NK-92 (cell line): Measurements from ENCODE around the gene ANKRD26.
"Not testable (repeated sequence)": the region's sequence is repeated elsewhere in the genome, so short reads cannot be mapped to it uniquely, and the experiment has no call there.

Experiments used
- DNase-seq: peaks from one replicate; lab custom pipeline; 2025; ENCODE audit not compliant: unreplicated experiment; lab: John Stamatoyannopoulos, UW

The ANKRD26 gene

GRCh38 chr10:27099916-27100812, at the start of gene ANKRD26:
Gene ANKRD26 (minus strand): TSS chr10:27100494. CDS start chr10:27100326, 168 bp downstream.
- DNase-seq = peak; percentile 67

- DNase-seq = no peak
These were observed 47.4 kb upstream of the ANKRD26 start for GRCh38 chr10:27147701-27148100.

GRCh38 chr10:27145937-27146336, 45.6 kb upstream of the ANKRD26 start:
- no peak for DNase-seq

GRCh38 chr10:27143686-27144085, 43.4 kb upstream of the ANKRD26 start:
- DNase-seq = no peak

- no peak for DNase-seq
These were observed 38.0 kb upstream of the ANKRD26 start for GRCh38 chr10:27138277-27138676.

GRCh38 chr10:27134371-27134770, 34.1 kb upstream of the ANKRD26 start:
- no peak for DNase-seq

- no peak for DNase-seq
These were observed 7.9 kb upstream of the ANKRD26 start for GRCh38 chr10:27108165-27108564.

- DNase-seq = no peak
These were observed 4.6 kb upstream of the ANKRD26 start for GRCh38 chr10:27104919-27105318.

GRCh38 chr10:27100813-27101347, 586 bp upstream of the ANKRD26 start:
- DNase-seq = no peak

- no peak for DNase-seq
These were observed 846 bp downstream of the ANKRD26 start for GRCh38 chr10:27099448-27099847.

GRCh38 chr10:27088119-27089044, 11.9 kb downstream of the ANKRD26 start:
- DNase-seq = no peak

GRCh38 chr10:27072436-27073114, 27.7 kb downstream of the ANKRD26 start:
- DNase-seq = no peak

GRCh38 chr10:27068217-27068891, 31.9 kb downstream of the ANKRD26 start:
- no peak for DNase-seq

GRCh38 chr10:27065084-27065483, 35.2 kb downstream of the ANKRD26 start:
- no peak for DNase-seq

- DNase-seq = no peak
These were observed 47.6 kb downstream of the ANKRD26 start for GRCh38 chr10:27052656-27053055.

GRCh38 chr10:27045247-27045646, 55.0 kb downstream of the ANKRD26 start:
- not testable (repeated sequence) for DNase-seq

GRCh38 chr10:27041196-27041595, 59.1 kb downstream of the ANKRD26 start:
- DNase-seq = no peak

GRCh38 chr10:27038168-27038567, 62.1 kb downstream of the ANKRD26 start:
- DNase-seq = no peak

- no peak for DNase-seq
These were observed 65.1 kb downstream of the ANKRD26 start for GRCh38 chr10:27035163-27035562.

- no peak for DNase-seq
These were observed 70.2 kb downstream of the ANKRD26 start for GRCh38 chr10:27030060-27030459.
